ENCODE results near the gene ZSCAN1. TPM values are rescaled to one million over a fixed set of nuclear protein-coding genes. Genes with fewer than 3 reads are reported as not detected.

ZSCAN1 gene
- total RNA-seq, 1 experiment from 2014 or later = 1.3 TPM

GRCh38 chr19:58010507-58010906 lies 23.3 kb upstream of the ZSCAN1 start:
- peaks cover 9% of the 10 kb centered on the region for H3K9me3 Mint-ChIP-seq
- peaks cover 13% of the 10 kb centered on the region for H3K4me1 Mint-ChIP-seq
- POLR2A ChIA-PET = no interaction called here

GRCh38 chr19:58014141-58014540 lies 19.7 kb upstream of the ZSCAN1 start:
- Mint-ChIP-seq H3K4me1 (peaks cover 9% of the 10 kb centered on the region), H3K27ac (no peak overlapping the region), H3K36me3 (peaks cover 8% of the 10 kb centered on the region), H3K9me3 (peaks cover 9% of the 10 kb centered on the region), H3K27me3 (ENCODE audit: low read depth) (peaks cover 36% of the 10 kb centered on the region), H3K4me3 (no peak overlapping the region)
- no peak for TF ChIP-seq ZNF425 (CRISPR knock-in tag; conservative IDR thresholded peaks at IDR 0.05)
- TF ChIP-seq TP53 (CRISPR knock-in tag; IDR thresholded peaks at IDR 0.05) = no peak
- no peak for TF ChIP-seq ARID4B (CRISPR knock-in tag; IDR thresholded peaks at IDR 0.05; ENCODE audit: borderline replicate concordance)
- no peak for TF ChIP-seq FOXP4 (CRISPR knock-in tag; IDR thresholded peaks at IDR 0.05)
- no peak for TF ChIP-seq JAZF1 (CRISPR knock-in tag; IDR thresholded peaks at IDR 0.05)
- TF ChIP-seq EMX1 (CRISPR knock-in tag; IDR thresholded peaks at IDR 0.05) = no peak
- ChIA-PET POLR2A (interaction anchor here (0.9 kb wide), 1 partner anchor 12 kb away, joined by 3 read pairs; no protein-coding TSS in a partner anchor), CTCF (no interaction called here)
- no peak for DNase-seq (ENCODE audit: low spot score)
- ATAC-seq = no peak

More at GRCh38 chr19:58010507-58010906, 23.3 kb upstream of the ZSCAN1 start:
- no peak for ATAC-seq
- peaks cover 6% of the 10 kb centered on the region for H3K27me3 Mint-ChIP-seq (ENCODE audit: low read depth)
- H3K27ac Mint-ChIP-seq = no peak overlapping the region
- H3K36me3 Mint-ChIP-seq = peaks cover 26% of the 10 kb centered on the region
- peak overlapping the region; percentile 24; the same call in 1 of the 2 replicates for H3K4me3 Mint-ChIP-seq
- CTCF ChIA-PET = interaction anchor here (0.6 kb wide), 1 partner anchor 294 kb away, joined by 4 read pairs; no protein-coding TSS in a partner anchor
- no peak for DNase-seq (ENCODE audit: low spot score)
- TF ChIP-seq ZNF512 (CRISPR knock-in tag; IDR thresholded peaks at IDR 0.05; ENCODE audit: borderline replicate concordance) (no peak), ATF1 (CRISPR knock-in tag; IDR thresholded peaks at IDR 0.05) (no peak), MYBL2 (CRISPR knock-in tag; IDR thresholded peaks at IDR 0.05) (no peak), CREB1 (CRISPR knock-in tag; IDR thresholded peaks at IDR 0.05) (no peak), ZNF396 (CRISPR knock-in tag; IDR thresholded peaks at IDR 0.05; ENCODE audit: borderline replicate concordance) (no peak), SOX15 (CRISPR knock-in tag; IDR thresholded peaks at IDR 0.05) (no peak), ESRRA (CRISPR knock-in tag; IDR thresholded peaks at IDR 0.05; ENCODE audit: borderline replicate concordance) (no peak), CDX4 (CRISPR knock-in tag; IDR thresholded peaks at IDR 0.05; ENCODE audit: borderline replicate concordance) (no peak), ZMAT4 (CRISPR knock-in tag; IDR thresholded peaks at IDR 0.05) (no peak), IRF1 (CRISPR knock-in tag; IDR thresholded peaks at IDR 0.05) (no peak), ZNF121 (CRISPR knock-in tag; IDR thresholded peaks at IDR 0.05) (no peak), GRHL2 (CRISPR knock-in tag; IDR thresholded peaks at IDR 0.05; ENCODE audit: insufficient replicate concordance, severe bottlenecking) (no peak), JAZF1 (CRISPR knock-in tag; IDR thresholded peaks at IDR 0.05) (no peak), CREM (CRISPR knock-in tag; IDR thresholded peaks at IDR 0.05) (no peak), FOXP1 (CRISPR knock-in tag; IDR thresholded peaks at IDR 0.05; ENCODE audit: borderline replicate concordance) (no peak), USF1 (CRISPR knock-in tag; IDR thresholded peaks at IDR 0.05) (no peak), GABPB1 (CRISPR knock-in tag; IDR thresholded peaks at IDR 0.05) (no peak)
